Right atrium auricular region (tissue), 2 donors: Measurements from ENCODE around the gene RPL10. TPM values are rescaled to one million over a fixed set of nuclear protein-coding genes. Genes with fewer than 3 reads are reported as not detected.

Source experiments
- DNase-seq: peaks from one replicate; pipeline ENCODE4 v3.0.0-alpha.2; 2019; ENCODE audit warnings: low spot score
- H3K27ac ChIP-seq, 2 donors: fragments of 200-600 bp; sonication (generic); 1 replicate in 1 of 2; 2 replicates in 1 of 2; pipeline ENCODE4 v1.5.1; 2016 to 2019
- H3K27me3 ChIP-seq, 2 donors: fragments of 200-600 bp; sonication (generic); one replicate each; pipeline versions ENCODE4 v1.5.1 to v1.6.0; 2017 to 2019
- H3K36me3 ChIP-seq: fragments of 200-600 bp; sonication (generic); one replicate; pipeline ENCODE4 v1.5.1; 2016
- H3K4me1 ChIP-seq, 2 donors: fragments of 200-600 bp; sonication (generic); one replicate each; pipeline versions ENCODE4 v1.5.1 to v1.6.0; 2017 to 2019
- H3K4me3 ChIP-seq, 2 donors: fragments of 200-600 bp; sonication (generic); 1 replicate in 1 of 2; 2 replicates in 1 of 2; pipeline ENCODE4 v1.5.1; 2017 to 2019; ENCODE audit warnings: mild to moderate bottlenecking in 1 of 2, moderate library complexity in 1 of 2
- H3K9me3 ChIP-seq, 2 donors: fragments of 200-600 bp; sonication (generic); one replicate each; pipeline ENCODE4 v1.5.1; 2019
- CTCF ChIP-seq, 2 donors: fragments of 200-600 bp; sonication (generic); IDR thresholded peaks; one replicate each; pipeline ENCODE4 v1.5.1; 2019; ENCODE audit warnings: antibody characterized with exemption in 2 of 2
- total RNA-seq, 2 donors: library from RNA; depleted of rRNA; stranded (reverse); fragments of >200 nt; gene quantifications; one replicate each; pipeline ENCODE4 v1.1.0, GENCODE V29; 2016

The RPL10 gene
- total RNA-seq, 2 donors from 2014 or later = 1,667 to 4,587 TPM

- Histone ChIP-seq H3K36me3 (peaks cover 27% of the 10 kb centered on the region), H3K4me1 (peaks cover 0 to 14% of the 10 kb centered on the region in 2 donors), H3K4me3 (no peak overlapping the region), H3K27me3 (no peaks in the 10 kb centered on the region), H3K9me3 (no peaks in the 10 kb centered on the region), H3K27ac (no peak overlapping the region)
- TF ChIP-seq CTCF (IDR thresholded peaks at IDR 0.05) = no peak
- no peak for DNase-seq
Observed at GRCh38 chrX:154401918-154402621, 3.9 kb downstream of the RPL10 start.

DNA sequence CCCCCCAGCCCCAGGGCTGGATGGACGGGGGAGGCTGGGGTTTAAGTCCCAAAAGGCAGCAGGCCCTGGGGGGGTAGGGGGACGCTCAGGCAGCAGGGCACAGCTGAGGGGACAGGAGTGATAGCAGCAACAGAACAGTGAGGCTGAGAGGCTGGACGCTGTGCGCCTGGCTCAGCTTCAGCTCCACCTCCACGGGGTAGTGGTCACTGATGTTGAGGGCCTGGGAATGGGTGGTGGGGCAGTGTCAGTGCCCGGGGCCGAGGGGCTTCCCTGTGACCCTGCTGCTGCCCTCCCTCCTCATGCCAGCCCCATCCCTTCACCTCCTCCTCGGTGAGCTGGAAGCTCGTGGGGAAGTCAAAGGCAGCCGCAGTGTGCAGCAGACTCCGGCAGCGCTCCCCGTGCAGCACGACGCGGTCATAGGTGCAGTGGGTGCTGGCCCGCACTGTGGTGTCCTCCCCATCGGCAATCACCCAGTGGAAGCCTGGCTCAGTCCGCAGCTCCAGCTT is 4.5 kb downstream of the RPL10 start:
- H3K4me1 ChIP-seq = peaks cover 0 to 14% of the 10 kb centered on the region in 2 donors
- H3K27me3 ChIP-seq = no peaks in the 10 kb centered on the region
- H3K36me3 ChIP-seq = peaks cover 27% of the 10 kb centered on the region
- DNase-seq = no peak
- H3K4me3 ChIP-seq = no peak overlapping the region
- TF ChIP-seq CTCF (IDR thresholded peaks at IDR 0.05) = no peak
- no peaks in the 10 kb centered on the region for H3K9me3 ChIP-seq
- no peak overlapping the region for H3K27ac ChIP-seq

DNA sequence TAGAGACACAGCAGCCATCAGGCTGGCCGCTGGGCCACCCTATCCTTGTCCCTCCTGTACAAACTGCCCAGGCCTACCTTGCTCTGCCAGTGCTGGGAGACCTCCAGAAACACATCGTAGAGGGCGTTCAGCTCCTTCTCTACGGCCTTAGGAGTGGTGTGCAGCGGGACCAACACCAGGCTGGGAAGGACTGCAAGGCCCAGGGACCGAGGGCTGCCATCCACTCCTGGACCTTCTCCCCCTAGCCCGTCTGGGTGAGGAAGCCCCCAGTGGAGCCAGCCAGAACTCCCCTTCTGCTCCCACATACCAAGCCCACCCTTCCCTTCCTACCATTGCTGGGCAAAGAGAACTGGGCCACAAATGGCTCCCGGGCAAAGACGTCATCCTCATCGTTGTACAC is 5.0 kb downstream of the RPL10 start:
- DNase-seq = no peak
- H3K4me1 ChIP-seq = peaks cover 0 to 14% of the 10 kb centered on the region in 2 donors
- H3K27ac ChIP-seq = no peak overlapping the region
- H3K4me3 ChIP-seq = no peak overlapping the region
- H3K36me3 ChIP-seq = peaks cover 27% of the 10 kb centered on the region
- no peaks in the 10 kb centered on the region for H3K9me3 ChIP-seq
- no peak for TF ChIP-seq CTCF (IDR thresholded peaks at IDR 0.05)
- no peaks in the 10 kb centered on the region for H3K27me3 ChIP-seq

- Histone ChIP-seq H3K27ac (no peak overlapping the region), H3K4me1 (peaks cover 0 to 14% of the 10 kb centered on the region in 2 donors), H3K9me3 (no peaks in the 10 kb centered on the region), H3K4me3 (no peak overlapping the region), H3K36me3 (peaks cover 27% of the 10 kb centered on the region), H3K27me3 (no peaks in the 10 kb centered on the region)
- DNase-seq = no peak
- TF ChIP-seq CTCF (IDR thresholded peaks at IDR 0.05) = no peak
Observed at GRCh38 chrX:154403858-154404257, 5.7 kb downstream of the RPL10 start.

DNA sequence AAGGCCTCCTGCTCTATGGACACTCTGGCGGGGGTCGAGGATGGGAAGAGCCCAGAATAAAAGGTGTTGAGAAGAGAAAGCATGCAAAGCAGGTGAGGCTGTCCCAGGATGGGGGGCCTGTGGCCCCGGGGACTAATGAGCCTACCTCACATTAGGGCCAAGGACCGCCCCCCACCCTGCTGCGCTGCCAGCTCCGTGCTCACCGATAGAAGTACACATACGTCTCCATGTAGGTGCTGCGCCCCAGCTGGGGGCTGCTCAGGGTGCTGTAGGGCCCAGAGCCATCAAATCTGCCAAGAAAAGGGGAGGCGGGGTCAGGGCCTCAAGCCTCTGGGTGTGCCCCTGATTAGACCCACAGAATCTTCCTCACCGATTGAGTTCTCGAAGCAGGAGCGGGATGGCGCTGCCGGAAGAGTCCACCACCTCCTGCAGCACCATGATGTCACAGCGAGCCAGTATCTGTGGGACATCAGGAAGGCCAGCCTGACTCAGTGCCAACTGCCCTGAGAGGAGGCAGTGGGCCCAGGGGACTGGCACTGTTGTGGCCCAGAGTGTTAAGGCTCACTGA is 6.5 kb downstream of the RPL10 start:
- TF ChIP-seq CTCF (IDR thresholded peaks at IDR 0.05) = no peak
- H3K4me3 ChIP-seq = no peak overlapping the region
- no peak for DNase-seq

More for the DNA sequence above, 6.5 kb downstream of the RPL10 start:
- H3K27ac ChIP-seq = no peak overlapping the region
- H3K27me3 ChIP-seq = no peaks in the 10 kb centered on the region
- peaks cover 0 to 12% of the 10 kb centered on the region in 2 donors for H3K4me1 ChIP-seq
- peaks cover 19% of the 10 kb centered on the region for H3K36me3 ChIP-seq
- H3K9me3 ChIP-seq = no peaks in the 10 kb centered on the region
